CD4-positive, alpha-beta T cell treated with Interleukin-1 beta for 1 hour (primary cell): ENCODE measurements around the gene PGM1.

Experiments used
- DNase-seq, 2 donors: peaks; one replicate each; pipeline ENCODE4 v3.0.0-alpha.2; 2020 to 2022

PGM1 gene

DNA sequence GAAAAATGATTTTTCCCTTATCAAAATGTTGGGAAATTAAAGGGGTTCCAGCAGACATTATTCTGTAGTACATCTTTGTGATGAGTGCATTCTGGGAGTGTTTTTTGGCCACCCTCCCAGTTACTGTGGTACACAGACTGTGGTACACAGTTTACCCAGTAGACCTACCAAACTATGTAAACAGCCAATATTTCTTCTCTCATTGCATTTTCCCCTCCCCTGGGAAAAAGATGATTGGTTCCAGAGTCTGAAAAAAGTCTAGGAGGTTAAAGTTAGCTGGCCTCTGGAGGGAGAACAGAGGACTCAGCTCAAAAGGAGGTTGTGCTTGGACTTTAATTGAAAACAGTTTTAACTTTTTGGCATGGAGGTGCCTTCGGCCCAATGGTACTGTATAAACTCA is 42.5 kb downstream of the PGM1 start:
- DNase-seq, result no peak

- DNase-seq, result no peak
Measured at GRCh38 chr1:63636192-63637105, 43.2 kb downstream of the PGM1 start.

DNA sequence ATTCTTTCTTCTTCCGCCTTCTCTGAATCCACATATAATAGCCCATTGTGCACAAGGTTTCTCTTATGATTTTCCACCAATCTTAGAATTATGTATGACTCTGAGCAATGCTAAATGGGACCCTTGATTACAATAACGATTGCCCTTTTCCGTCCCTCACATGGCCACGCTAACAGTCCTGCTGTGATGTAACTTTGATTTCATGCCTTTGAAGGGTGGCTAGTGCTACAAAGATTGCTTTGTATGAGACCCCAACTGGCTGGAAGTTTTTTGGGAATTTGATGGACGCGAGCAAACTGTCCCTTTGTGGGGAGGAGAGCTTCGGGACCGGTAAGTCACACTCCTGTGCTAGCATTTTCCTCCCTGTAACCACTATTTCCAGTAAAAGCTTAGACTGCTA is 45.3 kb downstream of the PGM1 start:
- no peak for DNase-seq

DNA sequence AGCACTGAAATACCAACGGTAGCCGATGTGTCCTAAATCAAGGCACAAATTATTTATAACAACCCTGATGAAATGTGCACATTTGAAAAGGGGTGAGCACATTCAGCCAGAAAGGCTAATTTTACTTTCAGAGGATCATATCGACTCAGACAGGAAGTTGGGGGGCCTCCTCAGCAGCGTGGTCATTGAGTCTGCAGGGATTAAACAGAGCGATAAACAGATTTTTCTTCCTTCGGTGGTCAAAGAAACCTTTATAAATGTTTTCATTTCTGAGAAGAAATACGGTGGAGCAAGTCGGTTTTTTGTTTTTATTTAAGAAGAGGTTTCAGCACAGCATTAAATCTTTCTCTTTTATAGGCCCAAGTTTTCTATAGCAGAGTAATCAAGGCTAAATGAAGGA is 45.7 kb downstream of the PGM1 start:
- DNase-seq, result no peak

DNA sequence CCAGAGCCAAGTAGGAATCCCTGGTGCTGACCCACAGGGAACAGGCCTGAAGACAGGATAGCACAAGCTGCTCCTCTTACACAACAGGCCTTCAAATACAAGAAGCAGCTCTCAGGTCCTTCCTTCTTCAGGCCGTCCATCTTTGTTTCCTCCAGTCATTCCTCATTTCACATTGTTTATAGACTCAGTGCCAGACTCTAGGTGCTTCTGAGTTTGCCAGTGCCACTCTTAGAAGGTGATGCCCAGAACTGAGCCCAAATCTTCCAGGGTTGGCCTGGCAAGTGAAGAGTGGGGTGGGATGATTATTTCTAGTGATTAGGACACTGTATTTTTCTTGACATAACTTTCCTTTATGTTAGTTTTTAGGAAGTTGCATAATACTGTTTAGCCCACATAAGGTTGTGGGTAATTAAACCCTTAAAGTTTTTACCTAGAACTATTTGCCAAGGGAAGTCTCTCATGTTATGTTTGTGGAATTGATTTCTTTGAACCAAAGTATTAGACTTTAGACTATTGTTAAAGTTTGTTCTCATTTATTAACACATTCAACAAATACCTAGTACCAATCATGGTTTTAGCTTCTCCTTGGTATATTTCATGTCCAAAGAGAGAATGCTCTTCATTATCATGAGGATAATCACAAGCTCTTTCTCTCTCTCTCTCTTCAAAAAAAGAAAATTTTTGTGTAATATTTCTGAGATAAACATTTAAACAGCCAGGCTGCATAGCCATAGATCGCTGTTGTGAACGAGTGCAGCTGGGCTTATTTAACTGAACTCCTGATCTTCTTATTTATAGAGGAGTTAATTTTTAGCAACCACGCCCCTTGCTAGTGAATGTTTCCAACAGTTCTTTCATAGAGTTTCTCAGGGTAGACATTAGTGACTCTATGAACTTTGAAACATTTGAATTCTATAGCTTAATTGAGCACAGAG is 47.7 kb downstream of the PGM1 start:
- no peak for DNase-seq

DNA sequence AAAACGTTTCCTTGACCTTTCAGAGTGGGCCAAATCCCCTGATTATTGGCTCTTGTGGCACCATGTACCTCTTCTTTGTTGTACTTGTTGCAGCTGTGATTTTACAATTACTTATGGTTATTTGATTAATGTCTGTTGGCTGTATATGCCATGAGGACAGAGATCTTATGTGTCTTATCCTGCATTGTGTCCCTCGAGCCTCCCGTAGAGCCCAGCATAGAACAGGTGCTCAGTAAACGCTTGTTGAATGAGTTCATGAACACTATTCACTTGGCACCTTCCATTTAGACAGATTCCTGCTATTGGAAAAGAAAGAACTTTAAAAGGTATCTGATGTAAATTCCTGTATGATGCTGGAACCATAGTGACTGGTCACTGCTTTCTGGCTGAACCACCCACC is 48.4 kb downstream of the PGM1 start:
- no peak for DNase-seq

- no peak for DNase-seq
Measured at GRCh38 chr1:63642901-63643300, 49.7 kb downstream of the PGM1 start.

- no peak for DNase-seq
Measured at GRCh38 chr1:63643517-63643916, 50.3 kb downstream of the PGM1 start.

GRCh38 chr1:63643926-63644325 is 50.7 kb downstream of the PGM1 start:
- no peak for DNase-seq

DNA sequence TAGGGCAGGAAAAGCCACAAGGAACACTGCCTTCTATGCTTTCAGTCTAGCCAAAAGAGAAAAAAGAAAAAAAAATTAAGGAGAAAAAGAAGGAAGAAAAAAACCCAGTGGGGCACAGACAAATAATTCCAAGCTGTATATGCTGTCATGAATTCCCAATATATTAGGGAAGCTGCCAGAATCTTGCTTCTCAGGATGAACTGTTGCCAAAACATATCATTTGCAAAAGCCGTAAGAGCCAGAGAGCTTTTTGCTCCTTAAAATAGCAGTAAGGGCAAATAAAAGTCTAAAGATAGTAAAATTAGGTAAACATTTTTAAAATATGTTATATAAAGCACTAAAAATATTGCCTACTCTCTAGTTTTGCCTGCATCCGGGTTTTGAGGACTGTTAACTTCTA is 52.1 kb downstream of the PGM1 start:
- DNase-seq, result no peak

- DNase-seq, result no peak
Measured at GRCh38 chr1:63648689-63649088, 55.5 kb downstream of the PGM1 start.

DNA sequence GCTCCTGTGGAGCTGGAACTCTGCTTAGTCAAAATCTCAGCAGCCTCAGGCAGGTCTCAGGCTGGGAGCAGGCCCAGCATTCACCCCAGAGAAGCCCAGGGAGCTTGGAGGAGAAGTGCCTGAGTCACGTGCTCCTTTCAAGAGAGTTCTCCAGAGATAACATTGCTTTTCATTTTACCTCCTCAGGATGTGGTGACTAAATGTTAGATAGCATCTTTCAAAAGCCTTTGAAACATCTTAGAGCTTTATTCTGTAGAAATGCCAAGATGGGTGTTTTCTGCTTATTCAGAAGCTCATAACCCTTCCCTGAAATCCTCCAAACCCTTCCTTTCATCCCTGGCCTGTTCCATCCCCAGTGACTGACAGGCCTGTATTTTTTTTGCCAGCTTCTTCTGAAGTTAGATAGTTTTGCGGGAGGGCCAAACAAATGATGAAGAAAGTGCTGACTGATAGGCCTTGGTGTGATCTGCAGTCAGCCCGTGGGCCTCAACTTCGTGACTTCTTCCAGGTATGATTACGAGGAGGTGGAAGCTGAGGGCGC is 58.0 kb downstream of the PGM1 start:
- DNase-seq, result peak in 1 of 2 donors; percentile 36

- no peak for DNase-seq
Measured at GRCh38 chr1:63653976-63654375, 60.8 kb downstream of the PGM1 start.

DNA sequence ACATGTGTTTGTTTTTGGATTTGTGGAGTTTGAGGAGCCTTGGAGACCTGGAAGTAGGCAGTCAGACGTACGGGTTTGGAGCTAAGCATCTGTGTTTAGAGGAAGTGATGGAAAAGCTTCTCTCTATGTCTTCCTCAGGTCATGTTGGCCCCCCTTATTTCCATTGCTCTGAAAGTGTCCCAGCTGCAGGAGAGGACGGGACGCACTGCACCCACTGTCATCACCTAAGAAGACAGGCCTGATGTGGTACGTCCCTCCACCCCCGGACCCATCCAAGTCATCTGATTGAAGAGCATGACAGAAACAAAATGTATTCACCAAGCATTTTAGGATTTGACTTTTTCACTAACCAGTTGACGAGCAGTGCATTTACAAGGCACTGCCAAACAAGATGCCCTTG is 66.2 kb downstream of the PGM1 start:
- no peak for DNase-seq

DNA sequence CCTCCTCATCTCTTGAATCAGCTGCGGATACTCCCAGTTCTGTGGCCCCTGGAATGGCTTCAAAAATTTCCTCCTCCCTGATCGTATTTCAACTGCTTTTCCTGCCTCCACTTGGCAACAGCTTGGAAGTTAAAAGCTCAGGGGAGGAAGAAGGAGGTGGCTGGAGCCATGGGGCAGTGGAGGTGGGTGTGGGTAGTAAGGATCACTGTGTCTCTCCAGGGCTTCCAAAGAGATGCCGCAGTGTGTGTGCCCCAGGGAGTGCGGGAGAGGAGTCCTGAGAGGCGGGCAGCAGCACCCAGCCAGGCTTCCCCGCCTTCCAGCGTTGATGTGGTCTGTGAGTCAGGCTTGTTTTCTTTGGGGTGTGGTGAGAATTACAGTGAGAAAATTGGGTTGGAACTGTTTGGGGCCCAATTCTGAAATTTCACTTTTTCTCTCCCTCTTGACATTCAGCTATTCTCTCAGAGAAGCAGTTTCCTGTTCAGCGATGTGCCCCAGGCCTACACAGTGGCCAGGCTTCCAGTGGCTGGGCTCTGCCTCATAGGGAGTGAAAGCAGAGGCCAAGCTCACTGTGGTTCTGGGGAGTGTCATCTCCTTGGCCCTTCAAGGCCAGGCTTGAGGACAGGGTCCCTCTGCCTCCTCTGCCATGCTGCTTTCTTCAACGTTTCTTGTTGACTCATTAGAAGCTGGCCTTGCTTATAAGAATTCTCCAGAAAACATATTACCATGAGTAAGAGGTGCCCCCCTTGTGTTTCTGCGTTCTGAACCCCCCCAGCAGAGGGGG is 69.0 kb downstream of the PGM1 start:
- DNase-seq, result no peak

GRCh38 chr1:63662841-63663240 is 69.6 kb downstream of the PGM1 start:
- DNase-seq, result no peak

- DNase-seq, result no peak
Measured at GRCh38 chr1:63663301-63663700, 70.1 kb downstream of the PGM1 start.

DNA sequence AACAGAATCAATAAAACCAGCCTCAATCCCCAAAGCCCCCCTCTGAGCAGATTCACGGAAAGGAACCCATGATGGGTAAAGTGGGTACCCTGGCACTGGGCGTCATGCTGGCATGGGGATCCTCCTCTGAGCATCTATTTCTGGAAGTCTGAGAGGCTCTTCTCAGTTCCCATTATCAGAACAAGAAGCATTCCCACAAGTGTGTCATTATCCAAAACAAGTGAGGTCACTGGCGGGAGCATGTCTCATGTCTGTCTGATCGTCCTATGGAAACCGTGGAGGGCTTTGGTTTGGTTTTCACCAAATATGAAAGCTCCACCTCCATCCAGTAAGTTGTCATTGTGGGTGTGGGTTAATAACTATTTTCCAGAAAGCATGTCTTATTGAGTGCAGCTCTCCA is 70.7 kb downstream of the PGM1 start:
- no peak for DNase-seq

GRCh38 chr1:63664742-63665141 is 71.5 kb downstream of the PGM1 start:
- DNase-seq, result no peak

- no peak for DNase-seq
Measured at GRCh38 chr1:63665410-63665809, 72.2 kb downstream of the PGM1 start.

DNA sequence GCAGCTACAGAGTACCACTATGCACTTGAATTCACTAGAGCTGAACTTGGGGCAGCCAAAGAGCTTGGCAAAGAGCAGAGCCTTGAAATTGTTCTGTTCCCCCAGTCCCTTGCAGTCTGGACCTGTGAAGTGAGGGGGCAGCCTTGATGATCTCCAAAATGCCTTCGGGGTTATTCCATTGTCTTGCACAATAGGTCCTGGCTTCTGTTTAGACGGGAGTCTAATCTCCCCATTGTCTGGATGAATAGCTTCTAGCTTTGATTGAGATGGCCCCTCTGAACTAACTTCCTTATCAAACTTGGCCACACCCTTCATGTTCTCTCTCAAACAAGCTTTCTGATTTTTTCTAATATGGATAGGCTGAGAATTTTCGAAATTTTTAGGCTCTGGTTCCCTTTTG is 72.6 kb downstream of the PGM1 start:
- DNase-seq, result no peak

DNA sequence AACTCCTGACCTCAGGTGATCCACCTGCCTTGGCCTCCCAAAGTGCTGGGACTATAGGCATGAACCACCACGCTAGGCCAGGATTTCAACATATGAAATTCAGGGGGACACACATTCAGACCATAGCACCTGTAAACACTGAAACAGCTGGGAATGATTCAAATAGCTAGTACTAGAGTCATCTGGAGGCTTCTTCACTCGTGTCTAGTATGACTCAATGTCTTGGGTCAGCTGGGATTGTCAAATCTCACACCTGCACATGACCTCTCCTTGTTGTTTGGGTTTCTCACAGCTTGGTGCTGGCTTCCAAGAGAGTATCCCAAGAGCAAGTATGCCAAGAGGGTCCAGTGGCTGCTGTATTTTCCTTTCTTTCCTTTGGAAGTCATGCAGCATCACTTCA is 75.1 kb downstream of the PGM1 start:
- no peak for DNase-seq
